Occipital lobe (tissue), 2 donors: ENCODE data around the gene BDH1. TPM values are rescaled to one million over a fixed set of nuclear protein-coding genes. Genes with fewer than 3 reads are reported as not detected.

ENCODE experiments used
- DNase-seq: peaks from one replicate; lab custom pipeline; 2025; lab: John Stamatoyannopoulos, UW
- total RNA-seq: library from RNA; depleted of rRNA; stranded (reverse); fragments of >200 nt; gene quantifications from one replicate; pipeline ENCODE4 v1.2.3, GENCODE V29; 2014

Gene BDH1
- total RNA-seq, 1 donor from 2014 or later, result 10.8 TPM

DNA sequence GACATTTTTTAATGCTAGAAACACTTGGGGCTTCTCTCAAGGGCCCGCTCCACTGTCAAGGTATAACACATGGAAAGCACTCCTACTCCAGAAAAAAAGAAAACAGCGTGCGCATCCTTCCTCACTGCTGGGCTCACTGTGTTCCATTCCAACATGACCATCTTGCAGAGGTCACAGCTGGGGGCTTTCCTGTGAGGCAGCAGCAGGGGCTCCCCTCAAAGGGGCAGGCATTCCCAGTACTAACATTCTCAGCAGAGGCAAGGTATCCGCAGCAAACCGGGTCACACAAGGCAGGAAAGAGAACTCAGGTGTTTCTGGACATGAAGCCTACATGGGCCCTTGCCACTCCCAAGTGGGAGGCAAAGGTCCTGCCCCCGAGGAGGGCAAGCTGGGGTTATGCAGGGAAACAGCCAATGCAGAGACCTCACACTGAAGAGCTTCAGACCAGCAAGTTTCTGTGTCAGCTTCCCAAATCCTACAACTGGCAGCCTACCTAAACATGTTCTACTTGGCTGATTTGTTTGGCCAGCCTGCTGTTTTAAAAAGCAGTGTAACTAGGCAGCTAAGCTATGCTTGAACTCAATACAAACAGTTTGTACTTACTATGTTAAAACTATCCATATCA lies 6.4 kb downstream of the BDH1 start:
- DNase-seq, result no peak

DNA sequence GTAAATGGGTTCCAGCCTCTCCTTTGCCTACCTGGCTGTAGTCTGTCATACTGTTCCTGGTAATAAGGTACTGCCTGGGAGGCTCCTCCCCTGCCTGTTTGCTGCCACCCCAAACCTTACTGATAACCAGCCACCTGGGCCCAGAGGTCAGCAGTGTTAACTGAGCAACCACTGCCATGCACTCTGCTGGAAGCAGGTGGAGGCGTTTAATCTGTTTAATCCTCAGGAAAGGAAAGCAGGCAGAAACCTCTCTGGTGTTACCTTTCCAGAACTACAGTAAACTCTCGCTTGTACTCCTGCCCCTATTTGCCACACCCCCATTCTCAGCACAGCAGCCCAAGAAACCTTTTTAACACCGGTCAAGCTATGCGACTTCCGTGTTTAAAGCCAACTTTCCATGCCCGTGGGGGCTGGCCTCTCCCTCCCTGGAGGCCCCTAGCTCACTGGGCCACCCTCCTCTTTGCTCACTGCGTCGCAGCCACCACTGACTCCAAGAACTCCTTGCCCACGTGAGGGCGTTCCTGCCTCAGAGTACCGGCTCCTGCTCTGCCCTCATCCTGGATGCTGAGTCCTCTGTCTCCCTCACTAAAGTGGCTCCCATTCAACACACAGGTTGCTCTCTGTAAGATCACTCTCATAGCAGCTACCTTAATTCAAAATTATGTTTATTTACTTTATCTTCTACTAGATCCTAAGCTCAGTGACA lies 8.3 kb downstream of the BDH1 start:
- no peak for DNase-seq

DNA sequence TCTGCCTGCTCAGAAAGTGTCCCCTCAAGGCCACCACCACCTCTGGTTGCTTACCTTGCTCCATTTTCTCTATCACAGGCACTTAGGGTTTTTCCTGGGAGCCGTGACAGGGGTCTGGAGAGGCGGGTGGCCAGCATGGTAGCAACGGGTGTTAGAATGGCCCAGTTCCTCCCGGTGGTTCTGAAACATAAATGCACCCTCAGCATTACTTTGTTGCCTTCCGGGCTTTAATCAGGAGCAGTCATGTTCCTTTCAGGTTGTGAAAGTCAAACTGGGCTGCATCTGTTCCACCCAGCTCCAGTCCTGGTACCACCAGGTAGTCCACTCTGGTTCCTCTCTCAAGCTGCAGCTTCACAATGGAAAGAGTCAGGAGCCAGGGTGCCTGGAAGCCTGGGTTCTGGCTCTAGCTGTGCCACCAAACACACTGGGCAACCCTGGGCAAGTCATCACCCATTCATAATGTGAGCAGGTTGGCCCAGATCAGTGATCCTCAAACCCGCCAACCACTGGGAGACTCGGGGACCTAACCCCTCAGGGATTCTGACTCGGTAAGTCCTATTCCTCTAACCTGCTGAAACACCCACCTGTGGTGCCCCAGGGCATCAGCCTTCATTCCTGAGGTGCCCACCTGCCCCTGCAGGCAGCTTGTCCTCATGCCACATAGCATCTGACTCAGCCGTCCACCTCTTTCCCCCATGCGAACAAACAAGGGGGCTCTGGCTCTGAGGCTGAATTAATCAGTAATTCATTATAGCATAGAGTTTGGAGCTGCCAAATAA lies 9.3 kb downstream of the BDH1 start:
- no peak for DNase-seq

DNA sequence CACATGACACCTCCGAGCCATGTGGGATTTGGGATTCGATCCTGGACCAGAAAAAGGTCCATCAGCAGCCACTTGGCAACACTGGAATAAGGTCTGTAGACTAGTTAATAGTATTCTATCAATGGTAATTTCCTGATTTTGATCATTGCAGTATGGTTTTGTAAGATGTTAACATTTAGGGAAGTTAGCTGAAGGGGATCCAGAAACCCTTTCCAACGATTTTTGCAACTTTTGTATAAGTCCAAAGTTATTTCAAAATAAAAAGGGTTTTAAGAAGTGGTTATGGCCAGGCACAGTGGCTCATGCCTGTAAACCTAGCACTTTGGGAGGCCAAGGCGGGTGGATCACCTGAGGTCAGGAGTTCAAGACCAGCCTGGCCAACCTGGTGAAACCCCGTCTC lies 10.2 kb downstream of the BDH1 start:
- no peak for DNase-seq

DNA sequence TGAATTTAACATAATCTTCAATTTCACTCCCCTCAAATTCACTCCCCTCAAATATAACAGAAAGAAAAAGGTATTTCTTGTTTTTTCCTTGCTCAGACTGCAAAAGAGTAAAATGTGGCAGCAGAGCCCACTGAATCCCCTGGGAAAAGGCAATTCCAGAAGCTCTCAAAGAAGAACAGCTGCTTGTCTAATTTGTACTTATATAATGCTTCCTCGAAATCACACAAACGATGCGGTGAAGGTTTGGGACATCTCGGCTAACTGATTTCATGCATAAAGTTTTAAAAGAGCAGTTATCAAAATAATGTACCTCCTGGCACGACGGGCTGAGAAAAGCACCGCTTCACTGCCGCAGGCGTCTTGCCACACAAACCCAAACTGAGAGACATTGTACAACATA lies 10.7 kb downstream of the BDH1 start:
- no peak for DNase-seq

DNA sequence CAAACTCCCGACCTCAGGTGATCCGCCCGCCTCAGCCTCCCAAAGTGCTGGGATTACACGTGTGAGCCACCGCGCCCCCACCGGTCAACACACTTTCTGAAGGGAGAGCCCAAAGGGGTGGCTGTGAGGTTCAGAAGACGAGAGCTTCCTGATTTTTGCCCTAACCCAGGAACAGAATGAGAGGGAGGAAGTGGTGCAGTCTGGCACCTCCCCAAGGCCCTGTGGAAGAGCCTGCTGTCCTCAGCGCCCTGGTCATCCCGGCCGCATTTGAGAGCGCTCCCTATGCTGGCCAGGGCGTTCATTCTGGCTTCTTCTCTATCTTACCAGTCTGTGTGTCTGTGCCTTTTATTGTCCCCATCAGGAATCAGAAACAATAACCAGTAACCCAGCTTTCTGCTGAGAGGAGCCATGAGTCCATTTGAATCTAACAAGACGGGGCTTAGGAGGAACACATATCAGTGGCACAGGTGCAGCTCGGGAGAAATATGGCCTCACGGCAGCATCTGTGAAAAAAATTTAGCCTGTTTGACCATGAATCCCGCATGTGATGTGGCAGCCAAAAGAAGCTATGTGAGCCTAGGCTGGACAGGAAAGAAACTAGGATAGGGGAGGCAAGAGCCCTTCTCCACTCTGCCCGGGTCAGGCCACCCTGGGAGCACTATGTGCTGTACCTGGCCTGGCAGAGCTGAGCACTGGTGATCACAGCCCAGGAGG lies 12.9 kb downstream of the BDH1 start:
- no peak for DNase-seq

DNA sequence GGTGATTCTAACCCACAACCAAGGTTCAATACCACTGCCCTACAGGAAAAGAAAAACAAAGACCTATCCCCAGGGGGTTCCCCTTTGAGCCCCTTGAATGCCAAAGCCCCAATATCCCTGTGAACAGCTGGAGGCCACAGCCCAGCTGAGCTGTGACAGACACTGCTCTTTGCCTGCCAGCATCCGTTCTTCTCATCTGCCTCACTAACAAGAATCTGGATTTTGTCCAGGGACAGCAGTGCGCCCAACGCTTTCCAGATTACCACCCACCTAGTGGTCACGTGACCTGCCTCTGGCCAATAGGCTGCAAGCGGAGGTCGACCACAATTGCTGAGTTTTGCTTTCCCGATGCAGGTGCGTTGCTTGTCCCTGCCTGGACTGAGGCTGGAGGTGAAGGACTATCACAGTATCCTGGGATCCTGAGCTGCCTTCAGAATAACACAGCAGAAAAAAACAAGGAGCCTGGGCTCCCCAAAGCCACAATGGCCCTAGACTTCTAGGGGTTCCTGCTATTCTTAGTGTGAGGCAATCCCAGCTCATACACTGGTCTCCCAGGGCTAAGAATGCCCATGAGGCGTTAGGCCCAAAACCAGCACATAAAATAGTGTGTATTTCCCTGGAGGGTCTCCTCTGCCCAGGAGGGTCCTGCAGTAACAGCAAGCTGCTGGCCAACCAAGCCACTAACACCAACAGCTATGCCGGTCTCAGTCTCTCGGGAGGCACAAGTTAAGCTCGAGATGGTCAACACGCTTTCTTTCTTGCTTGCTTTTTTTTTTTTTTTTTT lies 13.8 kb downstream of the BDH1 start:
- DNase-seq, result peak; percentile 64

DNA sequence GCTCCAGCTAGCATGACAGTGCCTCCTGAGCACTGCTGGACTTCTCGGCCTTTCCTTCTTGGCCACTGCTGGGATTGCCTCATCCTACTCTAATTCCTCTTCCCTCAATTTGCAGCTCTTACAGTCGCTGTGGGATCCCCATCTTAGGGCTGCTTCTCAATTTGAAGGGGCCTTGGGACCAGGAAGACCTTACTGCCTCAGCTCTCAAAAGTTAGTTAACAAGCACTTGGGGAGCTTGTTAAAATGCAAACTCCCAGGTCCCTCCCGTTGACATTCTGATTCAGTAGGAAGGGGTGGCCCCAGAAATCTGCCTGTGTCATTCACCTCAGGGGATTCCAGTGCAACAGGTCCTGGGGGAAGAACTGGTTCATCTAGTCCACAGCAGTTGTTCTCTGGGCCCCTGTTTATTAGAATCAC lies 14.8 kb downstream of the BDH1 start:
- no peak for DNase-seq

DNA sequence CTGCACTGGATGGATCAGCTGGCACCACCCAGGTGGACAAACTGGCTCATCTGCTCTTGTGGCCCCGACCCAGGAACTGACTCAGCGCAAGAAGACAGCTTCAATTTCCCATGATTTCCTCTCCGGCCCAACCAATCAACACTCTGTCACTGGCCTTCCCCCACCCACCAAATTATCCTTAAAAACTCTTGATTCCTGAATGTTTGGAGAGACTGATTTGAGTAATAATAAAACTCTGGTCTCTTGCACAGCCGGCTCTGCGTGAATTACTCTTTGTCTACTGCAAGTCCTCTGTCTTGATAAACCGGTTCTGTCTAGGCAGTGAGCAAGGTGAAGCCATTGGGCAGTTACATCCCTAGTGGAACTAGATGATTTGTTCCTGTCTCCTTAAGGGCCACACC lies 16.1 kb downstream of the BDH1 start:
- DNase-seq, result no peak

DNA sequence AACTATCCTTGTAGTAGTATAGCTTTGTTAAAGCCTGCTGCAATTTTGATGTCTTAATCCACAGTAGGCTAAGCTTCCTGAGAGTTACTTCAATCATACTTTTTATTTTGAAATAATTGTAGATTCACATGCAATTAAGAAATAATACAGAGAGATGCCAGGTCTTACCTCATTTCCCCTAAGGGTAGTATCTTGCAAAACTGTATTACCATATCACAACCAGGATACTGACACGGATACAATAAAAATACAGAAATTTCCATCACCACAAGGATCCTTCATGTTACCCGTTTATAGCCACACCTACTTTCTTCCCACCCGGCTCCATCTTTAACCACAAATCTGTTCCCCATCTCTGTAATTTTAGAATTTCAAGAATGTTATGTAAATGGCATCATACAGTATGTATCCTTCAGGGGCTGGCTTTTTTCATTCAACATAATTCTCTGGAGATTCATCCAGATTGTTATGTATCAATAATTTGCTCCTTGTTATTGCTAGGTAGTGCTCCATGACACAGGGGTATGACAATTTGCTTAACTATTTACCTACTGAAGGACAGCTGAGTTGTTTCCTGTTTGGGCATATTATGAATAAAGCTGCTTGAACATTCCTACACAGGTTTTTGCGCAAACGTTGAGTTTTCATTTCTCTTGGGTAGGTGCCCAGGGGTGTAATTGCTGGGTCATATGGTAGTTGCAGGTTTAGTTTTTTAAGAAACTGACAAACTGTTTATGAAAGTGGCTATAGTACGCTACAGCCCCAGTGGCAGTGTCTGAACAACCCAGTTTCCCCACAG lies 21.6 kb downstream of the BDH1 start:
- no peak for DNase-seq

DNA sequence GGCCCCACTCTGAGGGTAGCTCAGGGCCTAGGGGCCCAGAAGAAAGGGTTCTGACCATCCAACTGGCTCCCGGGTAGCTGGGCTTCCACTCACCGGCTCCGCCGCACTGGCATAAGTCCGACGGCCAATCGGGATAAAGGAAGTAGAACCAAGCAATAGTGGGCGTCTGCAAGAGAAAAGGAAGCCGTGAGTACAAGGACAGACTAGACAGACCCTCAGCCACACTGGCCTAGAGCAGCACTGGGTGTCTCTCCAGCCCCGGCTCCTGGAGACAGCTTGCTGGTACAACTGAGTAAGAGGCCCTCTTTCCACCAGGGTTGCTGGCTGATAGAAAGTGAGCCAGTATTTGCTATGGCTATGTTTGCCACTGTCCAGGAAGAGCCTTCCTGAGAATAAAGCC lies 22.4 kb downstream of the BDH1 start:
- DNase-seq, result no peak

DNA sequence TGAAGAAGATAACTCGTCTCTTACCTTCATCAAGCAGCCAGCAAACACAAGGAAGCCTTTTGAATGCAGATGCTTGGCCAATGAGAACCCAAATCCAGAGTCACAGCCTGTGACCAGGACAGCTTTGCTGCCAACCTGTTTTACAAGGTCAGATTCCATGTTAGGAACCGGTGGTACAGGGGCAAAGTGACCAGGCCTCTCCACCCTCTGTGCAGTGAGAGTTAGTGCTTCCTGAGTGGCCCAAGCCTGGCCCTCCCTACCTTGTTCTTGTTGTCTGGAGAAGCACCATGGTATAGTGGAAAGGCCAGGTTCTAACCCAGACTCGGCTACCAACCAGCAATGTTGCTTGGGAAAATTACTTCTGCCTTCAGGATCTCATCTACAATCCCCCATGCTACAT lies 23.4 kb downstream of the BDH1 start:
- DNase-seq, result no peak

DNA sequence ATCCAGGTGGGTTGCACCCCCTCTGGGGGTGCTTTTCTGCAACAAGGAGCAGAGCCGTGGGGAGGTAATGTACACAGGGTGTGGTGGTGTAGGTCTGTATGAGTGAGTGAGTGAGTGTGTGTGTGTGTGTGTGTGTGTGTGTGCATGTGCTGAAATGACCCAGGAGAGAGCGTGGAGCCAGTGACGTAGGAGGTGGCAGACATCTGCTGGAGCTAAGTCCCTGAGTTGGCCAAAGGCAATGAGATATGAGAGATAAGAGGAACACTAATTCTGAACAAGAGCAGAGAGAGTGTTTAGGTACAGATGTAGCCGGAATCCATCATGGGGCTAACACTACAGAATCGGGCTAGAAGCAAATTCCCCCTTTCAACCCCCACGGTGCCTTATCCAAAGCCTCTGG lies 27.6 kb downstream of the BDH1 start:
- DNase-seq, result no peak

DNA sequence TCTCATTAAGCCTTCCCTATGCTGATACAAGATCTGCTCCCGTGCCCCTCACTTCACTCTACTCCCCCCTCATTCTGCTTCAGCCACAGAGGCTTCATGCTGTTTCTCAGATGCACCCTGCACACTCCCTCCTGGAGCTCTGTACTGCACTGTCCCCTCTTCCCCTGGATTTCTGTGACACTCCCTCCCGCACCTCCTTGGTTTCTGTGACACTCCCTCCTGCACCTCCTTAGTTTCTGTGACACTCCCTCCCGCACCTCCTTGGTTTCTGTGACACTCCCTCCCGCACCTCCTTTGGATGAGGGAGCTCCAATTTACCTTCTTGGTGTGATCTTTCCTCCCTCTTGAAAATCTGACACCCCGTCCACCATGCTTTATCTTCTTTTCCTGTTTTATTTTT lies 28.2 kb downstream of the BDH1 start:
- DNase-seq, result no peak

DNA sequence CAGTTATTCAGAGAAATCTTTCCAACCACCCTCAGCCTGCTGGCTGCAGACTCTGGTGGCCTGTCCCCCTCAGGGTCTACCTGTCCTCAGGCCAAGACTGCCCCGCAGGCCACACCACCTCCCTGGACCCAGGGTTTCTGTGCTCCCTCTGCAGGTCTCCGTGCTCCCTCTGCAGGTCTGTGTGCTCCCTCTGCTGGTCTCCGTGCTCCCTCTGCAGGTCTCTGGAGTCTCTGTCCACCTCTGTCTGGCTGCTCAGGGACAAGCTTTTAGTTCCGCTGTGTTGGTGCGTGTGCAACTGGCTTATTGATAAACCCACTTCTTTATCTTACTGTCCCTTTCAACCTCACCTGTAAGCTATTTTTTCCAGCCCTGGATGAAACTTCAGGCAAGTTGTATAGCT lies 30.1 kb downstream of the BDH1 start:
- no peak for DNase-seq

DNA sequence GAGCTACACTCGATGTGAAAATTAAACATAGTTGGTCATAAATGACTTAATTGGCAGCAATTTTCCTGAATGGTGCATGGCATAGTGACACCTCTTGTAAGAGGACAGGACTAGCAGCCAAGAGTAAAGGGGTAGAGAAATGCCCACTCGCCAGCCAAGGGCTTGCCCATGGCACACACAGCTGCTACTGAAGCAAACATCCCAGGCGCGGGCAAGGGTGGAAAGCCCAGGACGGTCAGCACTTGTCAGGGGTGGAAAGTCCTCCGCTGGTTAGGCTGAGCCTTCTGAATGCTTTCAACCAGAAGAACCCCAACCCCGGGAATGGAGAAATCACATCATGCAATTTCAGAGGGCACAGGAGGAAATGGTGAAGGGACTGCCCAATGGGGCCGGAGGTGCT lies 31.6 kb downstream of the BDH1 start:
- DNase-seq, result no peak

DNA sequence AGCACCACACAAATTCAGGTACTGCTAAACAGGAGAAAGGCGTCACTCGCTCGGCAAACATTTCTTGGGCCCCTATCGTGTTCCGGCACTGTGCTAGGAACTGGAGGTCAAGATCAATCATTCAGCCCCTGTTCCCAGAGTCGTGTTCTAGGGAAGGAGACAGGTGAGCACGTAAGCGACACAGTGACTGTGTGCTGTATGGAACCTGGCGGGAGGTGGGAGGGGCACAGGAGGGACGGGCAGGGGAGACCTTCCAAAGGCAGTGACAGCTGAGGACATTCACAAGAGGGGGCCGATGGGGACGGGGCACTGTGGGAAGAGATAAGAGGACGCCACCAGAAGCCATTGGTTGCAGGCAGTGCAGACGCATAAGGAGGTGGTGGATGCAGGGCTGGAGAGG lies 32.2 kb downstream of the BDH1 start:
- no peak for DNase-seq

DNA sequence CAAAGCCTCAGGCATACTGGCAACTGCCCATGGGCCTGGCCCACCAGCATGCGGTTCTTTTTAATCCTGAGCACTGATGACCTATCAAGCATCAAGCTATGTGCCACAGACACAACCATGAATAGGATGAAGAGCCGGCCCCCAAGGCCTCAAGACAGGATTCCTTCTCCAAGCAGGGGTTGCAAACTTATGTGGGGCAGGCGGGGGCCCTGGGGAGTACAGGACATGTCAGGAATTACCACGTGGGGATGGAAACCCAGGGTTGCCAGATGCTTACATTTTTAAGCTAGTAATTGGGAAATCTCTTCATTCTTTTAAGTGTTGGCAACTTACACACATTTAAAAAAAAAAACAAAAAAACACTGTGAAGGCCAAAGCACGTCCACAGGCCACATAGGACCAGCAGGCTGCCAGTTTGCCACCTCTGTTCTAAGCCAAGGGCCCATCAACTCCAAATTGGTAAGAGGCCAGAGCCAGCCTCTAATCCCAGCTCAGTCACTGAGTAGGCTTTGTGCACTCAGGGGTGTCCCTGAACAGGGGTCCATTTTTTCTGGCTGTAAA lies 32.8 kb downstream of the BDH1 start:
- DNase-seq, result no peak

DNA sequence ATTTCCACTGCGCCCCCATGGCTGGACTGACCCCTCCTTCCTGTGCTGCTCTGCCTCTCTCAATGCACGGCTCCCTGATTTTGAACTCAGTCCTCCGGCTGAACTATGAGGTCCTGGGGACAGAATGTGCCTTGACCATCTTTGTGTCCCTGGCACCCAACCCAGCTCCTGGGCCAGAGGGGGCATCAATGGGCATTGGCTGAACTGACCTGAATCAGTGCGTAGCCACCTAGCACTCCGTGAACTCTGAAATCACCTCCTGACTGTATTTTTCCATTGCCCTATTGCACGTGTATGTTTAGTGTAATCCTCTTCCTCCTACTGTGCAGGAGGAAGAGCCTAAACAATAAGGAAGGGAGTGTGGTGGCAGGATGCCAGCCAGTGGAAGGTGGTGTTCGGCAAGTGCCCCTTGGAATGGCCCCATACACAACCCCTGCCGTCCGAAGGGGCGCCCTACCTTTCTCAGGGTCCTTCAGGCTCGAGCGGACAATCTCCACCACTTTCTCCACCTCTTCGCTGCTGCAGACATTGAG lies 33.5 kb downstream of the BDH1 start:
- DNase-seq, result no peak
